SK-N-SH (cell line): ENCODE measurements around the gene SLC8A1. TPM values are rescaled to one million over a fixed set of nuclear protein-coding genes. Genes with fewer than 3 reads are reported as not detected.

Experiments
- CTCF ChIA-PET: fragments of 300-600, 350-600 bp; formaldehyde crosslinking; extraction: SDS; loops from one replicate; lab custom pipeline; 2021; lab: Yijun Ruan, JAX
- POLR2A ChIA-PET: fragments of 350-600 bp; sonication (Branson Sonifier 250); formaldehyde crosslinking; extraction: SDS; loops from one replicate; lab custom pipeline; 2020; ENCODE audit warnings: antibody characterized with exemption, inconsistent platforms; lab: Yijun Ruan, JAX
- DNase-seq: peaks from one replicate; pipeline ENCODE4 v3.0.0; 2012
- H2AFZ ChIP-seq: fragments of 200-600 bp; sonication (generic); 2 replicates; pipeline ENCODE4 v1.8.1; 2016; ENCODE audit warnings: antibody characterized with exemption, mild to moderate bottlenecking, low read depth
- H3F3A ChIP-seq: fragments of 200-600 bp; sonication (generic); replicated peaks from 2 replicates; pipeline ENCODE3; 2016; ENCODE audit warnings: antibody characterized with exemption, mild to moderate bottlenecking; ENCODE audit not compliant: insufficient read depth
- H3K27ac ChIP-seq, 2 experiments: fragments of 200-500 bp in 1 of 2; fragments of 200-600 bp in 1 of 2; sonication (Bioruptor generic) in 1 of 2; sonication (generic), shearing (Covaris generic) in 1 of 2; 2 replicates each; pipeline versions ENCODE4 v1.5.1 to v1.6.1; 2014 to 2016; ENCODE audit warnings: low read depth in 2 of 2, inconsistent platforms in 1 of 2, low read length in 1 of 2, mild to moderate bottlenecking in 1 of 2, mixed read lengths in 1 of 2
- H3K27me3 ChIP-seq: fragments of 200-600 bp; sonication (generic), shearing (Covaris generic); 2 replicates; pipeline ENCODE4 v1.6.1; 2016; ENCODE audit warnings: mixed run types; ENCODE audit not compliant: insufficient read depth
- H3K36me3 ChIP-seq, 2 experiments: fragments of 200-500 bp in 1 of 2; fragments of 200-600 bp in 1 of 2; sonication (Bioruptor generic) in 1 of 2; sonication (generic) in 1 of 2; replicated peaks in 1 of 2; 2 replicates each; pipeline versions ENCODE3 to v1.5.1; 2014 to 2016; ENCODE audit warnings: low read length in 1 of 2, mild to moderate bottlenecking in 1 of 2; ENCODE audit not compliant: insufficient read depth in 2 of 2, control insufficient read depth in 1 of 2
- H3K4me1 ChIP-seq, 2 experiments: fragments of 200-500 bp in 1 of 2; fragments of 200-600 bp in 1 of 2; sonication (Bioruptor generic) in 1 of 2; sonication (generic), shearing (Covaris generic) in 1 of 2; 2 replicates each; pipeline versions ENCODE4 v1.5.1 to v1.6.1; 2014 to 2016; ENCODE audit warnings: low read depth in 1 of 2, low read length in 1 of 2, mixed run types in 1 of 2; ENCODE audit not compliant: insufficient read depth in 2 of 2, control insufficient read depth in 1 of 2
- H3K4me2 ChIP-seq: fragments of 200-600 bp; sonication (generic), shearing (Covaris generic); 2 replicates; pipeline ENCODE4 v1.6.1; 2017; ENCODE audit warnings: mixed run types
- H3K4me3 ChIP-seq, 2 experiments: fragments of 200-500 bp in 1 of 2; fragments of 200-600 bp in 1 of 2; sonication (Bioruptor generic) in 1 of 2; sonication (generic), shearing (Covaris generic) in 1 of 2; 2 replicates each; pipeline versions ENCODE4 v1.5.1 to v1.8.1; 2014 to 2016; ENCODE audit warnings: low read depth in 2 of 2, inconsistent platforms in 1 of 2, low read length in 1 of 2, mild to moderate bottlenecking in 1 of 2, mixed read lengths in 1 of 2, moderate library complexity in 1 of 2
- H3K79me2 ChIP-seq: fragments of 200-600 bp; sonication (generic); 2 replicates; pipeline ENCODE4 v1.8.1; 2017; ENCODE audit warnings: mild to moderate bottlenecking; ENCODE audit not compliant: insufficient read depth
- H3K9ac ChIP-seq: fragments of 200-600 bp; sonication (generic); 2 replicates; pipeline ENCODE4 v1.6.1; 2017; ENCODE audit warnings: mixed run types
- H3K9me2 ChIP-seq: fragments of 200-600 bp; sonication (generic); 2 replicates; pipeline ENCODE4 v1.6.1; 2017; ENCODE audit warnings: mixed run types
- H3K9me3 ChIP-seq: fragments of 200-600 bp; sonication (generic); 2 replicates; pipeline ENCODE4 v1.6.1; 2017; ENCODE audit warnings: mixed run types, mild to moderate bottlenecking, moderate library complexity
- H4K20me1 ChIP-seq: fragments of 200-600 bp; sonication (generic); 2 replicates; pipeline ENCODE4 v1.6.1; 2017; ENCODE audit warnings: mild to moderate bottlenecking, mixed run types; ENCODE audit not compliant: insufficient read depth
- CTCF ChIP-seq: fragments of 200-600 bp; sonication (generic); IDR thresholded peaks from 2 replicates; pipeline ENCODE4 v1.6.1; 2017; ENCODE audit warnings: antibody characterized with exemption, mild to moderate bottlenecking, moderate library complexity
- ELF1 ChIP-seq: IDR thresholded peaks from 2 replicates; pipeline ENCODE4 v1.4.0; 2012
- EP300 ChIP-seq, 2 experiments: IDR thresholded peaks; 2 replicates each; pipeline versions ENCODE4 v1.4.0 to v1.6.1; 2012; ENCODE audit warnings: borderline replicate concordance in 1 of 2, low read depth in 1 of 2, low read length in 1 of 2
- FOSL2 ChIP-seq: IDR thresholded peaks from 2 replicates; pipeline ENCODE4 v1.4.0; 2012; ENCODE audit warnings: low read depth, mild to moderate bottlenecking, moderate library complexity, borderline replicate concordance
- FOXJ3 ChIP-seq: sonication (generic); formaldehyde crosslinking; IDR thresholded peaks from 2 replicates; pipeline ENCODE4 v1.5.1; 2020; ENCODE audit warnings: mild to moderate bottlenecking, missing genetic modification reagents
- GABPA ChIP-seq: IDR thresholded peaks from 2 replicates; pipeline ENCODE4 v1.4.0; 2012; ENCODE audit warnings: low read depth, mild to moderate bottlenecking
- GATA2 ChIP-seq: sonication (generic); formaldehyde crosslinking; IDR thresholded peaks from 2 replicates; pipeline ENCODE4 v1.5.0; 2020; ENCODE audit warnings: mild to moderate bottlenecking, missing genetic modification reagents
- MXI1 ChIP-seq: IDR thresholded peaks from 2 replicates; pipeline ENCODE4 v1.6.1; 2012; ENCODE audit warnings: mild to moderate bottlenecking, low read depth, low read length, improper control_type of control experiment
- NRF1 ChIP-seq: IDR thresholded peaks from 2 replicates; pipeline ENCODE4 v1.6.1; 2012; ENCODE audit warnings: low read depth, mild to moderate bottlenecking, low read length
- PBX3 ChIP-seq: IDR thresholded peaks from 2 replicates; pipeline ENCODE4; 2012
- POLR2AphosphoS5 ChIP-seq: IDR thresholded peaks from 2 replicates; pipeline ENCODE4 v1.6.1; 2012; ENCODE audit warnings: low read depth, low read length
- RAD21 ChIP-seq: IDR thresholded peaks from 2 replicates; pipeline ENCODE4 v1.6.1; 2012; ENCODE audit warnings: mild to moderate bottlenecking, low read length
- RCOR1 ChIP-seq: fragments of 150-350 bp; IDR thresholded peaks from 2 replicates; pipeline ENCODE4 v1.6.1; 2017; ENCODE audit warnings: antibody characterized with exemption, low read length
- REST ChIP-seq: IDR thresholded peaks from 2 replicates; pipeline ENCODE4 v1.6.1; 2012; ENCODE audit warnings: mild to moderate bottlenecking, low read depth, low read length, moderate library complexity
- RXRA ChIP-seq: IDR thresholded peaks from 2 replicates; pipeline ENCODE4 v1.4.0; 2012; ENCODE audit warnings: low read depth, mild to moderate bottlenecking, borderline replicate concordance
- SMC3 ChIP-seq: IDR thresholded peaks from 2 replicates; pipeline ENCODE4 v1.6.1; 2012; ENCODE audit warnings: low read depth, low read length, improper control_type of control experiment
- TAF1 ChIP-seq: IDR thresholded peaks from 2 replicates; pipeline ENCODE4 v1.6.1; 2012; ENCODE audit warnings: low read depth, mild to moderate bottlenecking, low read length, moderate library complexity, borderline replicate concordance
- TCF12 ChIP-seq: IDR thresholded peaks from 2 replicates; pipeline ENCODE4 v1.4.0; 2012
- TEAD4 ChIP-seq: IDR thresholded peaks from 2 replicates; pipeline ENCODE4 v1.4.0; 2012; ENCODE audit warnings: mild to moderate bottlenecking, borderline replicate concordance; ENCODE audit not compliant: insufficient read depth
- USF1 ChIP-seq: IDR thresholded peaks from 2 replicates; pipeline ENCODE4 v1.4.0; 2012; ENCODE audit warnings: low read depth, borderline replicate concordance
- YY1 ChIP-seq: IDR thresholded peaks from 2 replicates; pipeline ENCODE4 v1.4.0; 2012; ENCODE audit warnings: low read depth, mild to moderate bottlenecking
- WGBS: methylation state at CpG from one replicate; pipeline ENCODE4 v1.1.6; 2017; ENCODE audit warnings: low lambda C conversion rate; 5-methylcytosine and 5-hydroxymethylcytosine counted together
- polyA plus RNA-seq, 3 experiments: library from polyadenylated mRNA; depleted of rRNA; stranded (reverse); fragments of >200 nt; gene quantifications; 2 replicates each; pipeline ENCODE4 v1.2.3, GENCODE V29; 2012

SLC8A1 gene
- polyA plus RNA-seq, 1 of the 3 experiments (the other 2 are of a cell fraction) = 3.2 TPM

- CTCF ChIA-PET = interaction anchor here (0.8 to 1.2 kb wide), 3 partner anchors 9 to 1598 kb away, joined by 3 to 4 read pairs (median 3); no protein-coding TSS in a partner anchor
- H3K9me2 ChIP-seq = no peaks in the 10 kb centered on the region
- no peaks in the 10 kb centered on the region for H3K79me2 ChIP-seq
- H3K36me3 ChIP-seq = no peaks in the 10 kb centered on the region
- peak overlapping the region; percentile 33 for H3K9ac ChIP-seq
- peak overlapping the region in 1 of 2 experiments; percentile 85; a peak in 3 of 4 replicates for H3K27ac ChIP-seq
- H3K4me3 ChIP-seq = no peak overlapping the region
- no peak for DNase-seq
- H4K20me1 ChIP-seq = no peaks in the 10 kb centered on the region
- peak; percentile 56 for TF ChIP-seq GATA2 (CRISPR knock-in tag)
- TF ChIP-seq SMC3 = no peak
- TF ChIP-seq EP300 (IDR thresholded peaks at IDR 0.05; ENCODE audit: borderline replicate concordance in 1 of 2, low read depth in 1 of 2, low read length in 1 of 2) = 0 out of 4 replicates have a peak, but pooled peaks of 1 of the 2 experiments have one; percentile 8
- peak; percentile 28; the same call in 1 of the 2 replicates for TF ChIP-seq FOSL2
- no peak for TF ChIP-seq TEAD4
- TF ChIP-seq NRF1 = no peak
- TF ChIP-seq MXI1 = no peak
- TF ChIP-seq RAD21 = no peak
- TF ChIP-seq PBX3 = peak; percentile 31; the same call in 1 of the 2 replicates
- TF ChIP-seq FOXJ3 = no peak
- TF ChIP-seq TCF12 = peak; percentile 15; the same call in 1 of the 2 replicates
- TF ChIP-seq POLR2AphosphoS5 = no peak
- TF ChIP-seq TAF1 = no peak
- peaks cover 51% of the 10 kb centered on the region for H3F3A ChIP-seq
- 21% methylated on average over 1 of the region's 1 CpG for WGBS
- no peaks in the 10 kb centered on the region for H3K27me3 ChIP-seq
- peaks cover 5 to 56% of the 10 kb centered on the region in 2 experiments for H3K4me1 ChIP-seq
- POLR2A ChIA-PET = no interaction called here
- H2AFZ ChIP-seq = peak overlapping the region; percentile 7; the same call in 1 of the 2 replicates
- no peaks in the 10 kb centered on the region for H3K9me3 ChIP-seq
- peak overlapping the region; percentile 1 for H3K4me2 ChIP-seq
These were observed 350.7 kb downstream of the SLC8A1 start for GRCh38 chr2:40101131-40101575.

- Histone ChIP-seq H3K79me2 (no peaks in the 10 kb centered on the region), H3K27ac (peak overlapping the region in 1 of 2 experiments; percentile 85; a peak in 3 of 4 replicates), H3K9me2 (no peaks in the 10 kb centered on the region), H3K36me3 (no peaks in the 10 kb centered on the region), H3K4me2 (peak overlapping the region; percentile 1), H2AFZ (peak overlapping the region; percentile 7), H3K9me3 (no peaks in the 10 kb centered on the region), H4K20me1 (no peaks in the 10 kb centered on the region), H3K27me3 (no peaks in the 10 kb centered on the region), H3K4me1 (peaks cover 5 to 61% of the 10 kb centered on the region in 2 experiments), H3F3A (peaks cover 55% of the 10 kb centered on the region), H3K4me3 (no peak overlapping the region), H3K9ac (peak overlapping the region; percentile 33)
- POLR2A ChIA-PET = no interaction called here
- 94% methylated on average over 3 of the region's 3 CpGs for WGBS
- CTCF ChIA-PET = interaction anchor here (0.8 to 1.2 kb wide), 4 partner anchors 10 to 1598 kb away, joined by 3 to 4 read pairs (median 3); no protein-coding TSS in a partner anchor
- no peak for DNase-seq
- TF ChIP-seq SMC3 (no peak), EP300 (IDR thresholded peaks at IDR 0.05; ENCODE audit: borderline replicate concordance in 1 of 2, low read depth in 1 of 2, low read length in 1 of 2) (no peak), RXRA (no peak), RCOR1 (no peak), ELF1 (no peak), TCF12 (no peak), USF1 (no peak), GABPA (no peak), FOXJ3 (no peak), YY1 (no peak), CTCF (no peak), REST (no peak)
These were observed 351.2 kb downstream of the SLC8A1 start for GRCh38 chr2:40100676-40101075.
